Measurements from ENCODE around the gene OVOL1.

- no peak for TF ChIP-seq POLR2A (IDR thresholded peaks at IDR 0.05)
- no peak for TF ChIP-seq CTCF (IDR thresholded peaks at IDR 0.05)
Measured at GRCh38 chr11:65811764-65812475, 25.1 kb downstream of the OVOL1 start.

Measured in uterus (tissue), 2 donors.